ENCODE measurements around the gene AHNAK2. TPM values are rescaled to one million over a fixed set of nuclear protein-coding genes. Genes with fewer than 3 reads are reported as not detected.

AHNAK2 gene
- total and polyA plus RNA-seq, 2 donors (not counting 1 experiment from before 2014, with no cell fraction given) = not detected

DNA sequence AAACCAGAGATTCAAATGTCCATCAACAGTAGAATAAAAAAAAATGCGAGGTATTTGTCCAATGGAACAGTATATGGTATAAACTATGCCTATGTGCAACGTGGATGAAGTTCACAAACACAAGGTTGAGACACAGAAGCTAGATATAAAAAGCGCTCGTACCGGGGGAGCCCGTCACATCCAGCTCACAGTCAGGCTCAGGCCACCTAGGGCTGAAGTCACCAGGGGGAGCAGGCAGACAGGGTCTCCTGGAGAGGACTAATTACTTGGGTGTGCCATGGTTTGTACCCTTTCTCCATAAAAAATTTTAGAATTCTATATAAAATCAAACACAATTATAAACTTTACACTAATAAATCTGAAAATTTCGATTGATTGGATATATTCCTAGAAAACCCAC is 13.6 kb downstream of the AHNAK2 start:
- intact Hi-C loops (cut with micrococcal nuclease) = no loop called here
- H3K4me2 ChIP-seq (replicated peaks; ENCODE audit: low read depth, low read length, poor library complexity, severe bottlenecking) = no peak overlapping the region
- Mint-ChIP-seq H3K27ac (no peak overlapping the region), H3K9me3 (ENCODE audit: insufficient read depth) (no peaks in the 10 kb centered on the region), H3K4me3 (no peak overlapping the region), H3K4me1 (peaks cover 16% of the 10 kb centered on the region), H3K27me3 (peaks cover 22% of the 10 kb centered on the region)
- no peak for TF ChIP-seq EZH2 (IDR thresholded peaks at IDR 0.05; ENCODE audit: borderline replicate concordance, insufficient read depth, low read depth, low read length, poor library complexity, severe bottlenecking)
- no peak for TF ChIP-seq CTCF (IDR thresholded peaks at IDR 0.05)
- H3K9me3 ChIP-seq (ENCODE audit: control extremely low read depth in 1 of 3, control insufficient read depth in 2 of 3, insufficient read depth in 1 of 3, low read length in 2 of 3) = peaks cover 0 to 8% (median 0%) of the 10 kb centered on the region in 3 donors
- H3K36me3 ChIP-seq (replicated peaks in 1 of 2; ENCODE audit: control extremely low read depth in 1 of 2, control insufficient read depth in 1 of 2, extremely low read depth in 1 of 2, insufficient read depth in 2 of 2, low read length in 1 of 2) = no peaks in the 10 kb centered on the region
- ATAC-seq (ENCODE audit: low read depth) (no peak), DNase-seq (no peak)
- peaks cover 17 to 19% of the 10 kb centered on the region in 2 donors for H3K4me1 ChIP-seq (ENCODE audit: control insufficient read depth in 2 of 2, insufficient read depth in 2 of 2, low read length in 2 of 2)
- H3K9ac ChIP-seq (ENCODE audit: low read length) = no peak overlapping the region
- no peak overlapping the region for H2AFZ ChIP-seq (ENCODE audit: insufficient read depth, low read depth, low read length, poor library complexity, severe bottlenecking)
- H3K27me3 ChIP-seq (replicated peaks in 1 of 4; ENCODE audit: control extremely low read depth in 1 of 4, control insufficient read depth in 3 of 4, insufficient read depth in 4 of 4, low read length in 3 of 4) = peaks cover 0 to 37% (median 15%) of the 10 kb centered on the region in 4 experiments
- no peak overlapping the region for H3K27ac ChIP-seq (ENCODE audit: low read length in 2 of 2)
- no peak overlapping the region for H3K4me3 ChIP-seq (ENCODE audit: control extremely low read depth in 1 of 5, extremely low read depth in 1 of 5, insufficient read depth in 1 of 5, low read depth in 2 of 5, low read length in 4 of 5)
- CTCF ChIA-PET = interaction anchor here (1.6 kb wide), 1 partner anchor 82 kb away, joined by 3 read pairs; no protein-coding TSS in a partner anchor
- no peaks in the 10 kb centered on the region for H3K79me2 ChIP-seq (ENCODE audit: control insufficient read depth, insufficient read depth, low read length)
- no peaks in the 10 kb centered on the region for H4K20me1 ChIP-seq (ENCODE audit: control insufficient read depth, insufficient read depth, low read length, poor library complexity, severe bottlenecking)
- POLR2A ChIA-PET = interaction anchor here (0.6 kb wide), 1 partner anchor 21 kb away, joined by 4 read pairs; the partner anchor contains the start of gene CLBA1
- WGBS (ENCODE audit: insufficient coverage) = 94% methylated on average over 4 of the region's 7 CpGs

DNA sequence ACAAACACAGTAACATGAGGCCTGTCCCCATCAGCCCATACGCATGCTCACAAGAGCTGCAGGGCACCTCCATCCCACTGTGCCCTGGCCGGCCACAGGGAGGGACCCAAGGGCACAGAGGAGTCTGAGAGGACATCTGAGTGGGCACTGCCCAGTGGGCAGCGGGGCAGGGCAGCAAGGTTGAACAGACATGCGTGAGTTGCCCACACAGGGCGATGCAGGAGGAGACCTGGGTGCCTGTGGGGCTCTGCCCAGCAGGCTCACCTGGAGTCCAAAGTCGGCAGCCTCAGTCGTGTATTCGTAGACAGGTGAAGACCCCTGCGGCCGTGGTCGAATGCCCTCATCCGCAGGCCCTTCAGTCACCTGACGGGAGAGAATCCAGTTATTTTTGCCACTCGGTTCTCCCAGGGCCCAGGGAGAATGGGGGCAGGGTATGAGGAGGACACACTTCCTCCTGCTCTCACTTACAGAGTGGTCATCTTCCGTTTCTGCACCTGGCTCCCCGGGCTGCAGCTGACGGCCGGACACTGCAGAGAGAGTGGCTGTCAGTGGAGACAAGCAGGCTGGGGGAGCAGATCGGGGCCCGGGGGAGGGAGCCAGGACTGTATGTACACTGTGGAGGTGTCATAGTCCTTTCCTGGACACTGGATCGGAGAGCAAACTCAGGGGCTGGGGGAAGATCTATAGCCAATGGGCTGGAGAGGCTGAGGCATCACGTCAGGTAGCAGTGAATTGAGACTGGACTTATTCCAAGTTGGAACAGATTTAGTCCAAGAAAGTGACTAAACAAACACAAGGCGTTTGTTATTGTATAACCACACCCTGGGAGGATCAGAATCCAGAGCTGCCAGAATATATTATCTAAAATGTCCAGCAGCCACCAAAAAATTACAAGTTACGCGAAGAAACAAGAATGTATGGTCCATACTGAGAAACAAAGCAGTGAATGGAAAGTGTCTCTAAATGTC is 20.7 kb downstream of the AHNAK2 start:
- H3K9me3 ChIP-seq (ENCODE audit: control extremely low read depth in 1 of 3, control insufficient read depth in 2 of 3, insufficient read depth in 1 of 3, low read length in 2 of 3) = no peaks in the 10 kb centered on the region
- H3K36me3 ChIP-seq (replicated peaks in 1 of 2; ENCODE audit: control extremely low read depth in 1 of 2, control insufficient read depth in 1 of 2, extremely low read depth in 1 of 2, insufficient read depth in 2 of 2, low read length in 1 of 2) = no peaks in the 10 kb centered on the region
- H3K27ac ChIP-seq (ENCODE audit: low read length in 2 of 2) = no peak overlapping the region
- ChIA-PET CTCF (no interaction called here), POLR2A (no interaction called here)
- no peaks in the 10 kb centered on the region for H3K4me1 Mint-ChIP-seq
- no peak for TF ChIP-seq CTCF (IDR thresholded peaks at IDR 0.05)
- no peak for TF ChIP-seq EZH2 (IDR thresholded peaks at IDR 0.05; ENCODE audit: borderline replicate concordance, insufficient read depth, low read depth, low read length, poor library complexity, severe bottlenecking)
- no peak for DNase-seq
- no peaks in the 10 kb centered on the region for H4K20me1 ChIP-seq (ENCODE audit: control insufficient read depth, insufficient read depth, low read length, poor library complexity, severe bottlenecking)
- H3K4me3 ChIP-seq (ENCODE audit: control extremely low read depth in 1 of 5, extremely low read depth in 1 of 5, insufficient read depth in 1 of 5, low read depth in 2 of 5, low read length in 4 of 5) = no peak overlapping the region
- 86% methylated on average over 22 of the region's 25 CpGs for WGBS (ENCODE audit: insufficient coverage)
- intact Hi-C loops (cut with micrococcal nuclease) = no loop called here
- no peak overlapping the region for H3K27ac Mint-ChIP-seq
- no peaks in the 10 kb centered on the region for H3K9me3 Mint-ChIP-seq (ENCODE audit: insufficient read depth)
- H3K79me2 ChIP-seq (ENCODE audit: control insufficient read depth, insufficient read depth, low read length) = no peaks in the 10 kb centered on the region
- H3K4me3 Mint-ChIP-seq = no peak overlapping the region
- peaks cover 19% of the 10 kb centered on the region for H3K27me3 Mint-ChIP-seq
- no peak for ATAC-seq (ENCODE audit: low read depth)
- peaks cover 0 to 7% (median 1%) of the 10 kb centered on the region in 4 experiments for H3K27me3 ChIP-seq (replicated peaks in 1 of 4; ENCODE audit: control extremely low read depth in 1 of 4, control insufficient read depth in 3 of 4, insufficient read depth in 4 of 4, low read length in 3 of 4)
- no peak overlapping the region for H2AFZ ChIP-seq (ENCODE audit: insufficient read depth, low read depth, low read length, poor library complexity, severe bottlenecking)
- no peak overlapping the region for H3K4me2 ChIP-seq (replicated peaks; ENCODE audit: low read depth, low read length, poor library complexity, severe bottlenecking)
- H3K9ac ChIP-seq (ENCODE audit: low read length) = no peak overlapping the region
- no peaks in the 10 kb centered on the region for H3K4me1 ChIP-seq (ENCODE audit: control insufficient read depth in 2 of 2, insufficient read depth in 2 of 2, low read length in 2 of 2)
